GM19025 (cell line): ENCODE results near the gene MYCBPAP.
A peak's percentile ranks its signal among the peaks of the same experiment; 100 is the strongest.

Experiments
- ATAC-seq: cut with Tn5 transposase; IDR thresholded peaks from one replicate; pipeline ENCODE4 v1.9.1; 2021; ENCODE audit warnings: mild to moderate bottlenecking, low read depth, moderate library complexity; ENCODE audit not compliant: unreplicated experiment

The MYCBPAP gene

GRCh38 chr17:50549256-50549941 is 41.2 kb downstream of the MYCBPAP start:
- ATAC-seq = no peak

- ATAC-seq = no peak
Observed at GRCh38 chr17:50549969-50550368, 41.7 kb downstream of the MYCBPAP start.

- no peak for ATAC-seq
Observed at GRCh38 chr17:50550661-50551432, 42.6 kb downstream of the MYCBPAP start.

- no peak for ATAC-seq
Observed at GRCh38 chr17:50551433-50551815, 43.2 kb downstream of the MYCBPAP start.

DNA sequence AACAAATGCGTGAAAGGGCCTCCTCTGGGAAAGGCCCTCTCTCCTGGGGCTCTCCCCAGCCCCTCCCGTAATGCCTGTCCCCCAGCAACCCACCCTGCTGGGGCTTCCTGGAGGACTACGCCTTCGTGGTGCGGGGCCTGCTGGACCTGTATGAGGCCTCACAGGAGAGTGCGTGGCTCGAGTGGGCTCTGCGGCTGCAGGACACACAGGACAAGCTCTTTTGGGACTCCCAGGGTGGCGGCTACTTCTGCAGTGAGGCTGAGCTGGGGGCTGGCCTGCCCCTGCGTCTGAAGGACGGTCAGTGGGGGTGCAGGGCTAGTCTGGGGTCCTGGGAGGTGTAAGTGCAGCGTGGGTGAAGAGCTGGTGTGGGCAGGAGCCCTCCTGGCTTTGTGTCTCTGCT is 43.6 kb downstream of the MYCBPAP start:
- no peak for ATAC-seq

GRCh38 chr17:50554201-50554600 is 46.0 kb downstream of the MYCBPAP start:
- ATAC-seq = no peak

GRCh38 chr17:50556803-50557202 is 48.6 kb downstream of the MYCBPAP start:
- ATAC-seq = no peak

DNA sequence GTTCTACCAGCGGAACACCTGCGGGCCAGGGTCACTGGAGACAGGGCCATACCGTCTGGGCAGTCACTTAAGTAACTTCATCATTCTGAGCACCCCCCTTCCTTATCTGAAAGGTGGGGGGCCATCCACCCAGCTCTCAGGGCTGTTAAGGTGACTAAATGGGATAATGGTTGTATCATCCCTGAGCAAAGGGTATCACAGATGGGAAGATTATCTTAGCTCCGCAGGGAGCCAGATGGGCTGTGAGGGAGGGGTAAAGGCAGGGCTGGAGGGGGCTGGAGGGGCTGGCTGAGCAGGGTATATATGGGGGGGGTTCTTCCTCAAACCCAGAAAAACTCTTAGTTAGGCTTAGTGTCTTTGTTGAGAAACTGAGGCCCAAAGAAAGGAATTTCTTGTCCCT is 49.4 kb downstream of the MYCBPAP start:
- no peak for ATAC-seq

DNA sequence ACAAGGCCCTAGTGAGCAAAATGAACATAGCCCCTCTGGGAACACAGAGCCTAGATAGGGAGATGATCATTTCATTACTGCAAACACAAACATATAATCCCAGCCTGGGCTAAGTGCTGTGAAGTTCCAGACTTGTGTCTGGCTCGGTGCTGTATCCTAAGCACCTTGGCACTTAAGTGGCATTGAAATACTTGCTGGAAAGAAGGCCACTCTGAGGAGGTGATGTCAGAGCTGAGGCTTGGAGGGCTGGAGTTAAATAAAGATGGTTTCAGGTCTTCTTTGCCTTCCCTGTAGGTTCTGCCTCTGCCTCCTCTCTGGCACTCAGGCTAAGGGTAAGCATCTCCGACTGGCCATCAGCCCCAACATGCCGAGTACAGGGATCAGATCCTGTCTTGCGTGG is 49.9 kb downstream of the MYCBPAP start:
- ATAC-seq = no peak

DNA sequence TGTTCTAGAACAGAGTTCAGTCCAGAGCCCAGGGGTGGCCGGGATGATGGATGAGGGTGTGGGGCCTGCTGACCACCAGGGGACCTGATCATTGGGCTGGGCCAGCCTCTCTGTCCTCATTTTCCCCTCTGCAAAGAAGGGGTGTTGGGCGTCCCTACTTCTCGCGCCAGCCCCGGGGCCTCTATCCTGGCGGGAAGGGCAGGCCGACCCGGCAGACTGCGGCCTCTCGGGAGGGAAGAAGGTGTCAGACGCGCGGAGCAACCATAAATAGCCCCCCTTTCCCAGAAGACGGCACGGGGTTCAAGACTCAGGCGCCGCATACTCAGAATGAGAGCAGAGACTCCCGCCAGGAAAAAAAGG is 50.3 kb downstream of the MYCBPAP start:
- no peak for ATAC-seq

- no peak for ATAC-seq
Observed at GRCh38 chr17:50558941-50559614, 50.8 kb downstream of the MYCBPAP start.

DNA sequence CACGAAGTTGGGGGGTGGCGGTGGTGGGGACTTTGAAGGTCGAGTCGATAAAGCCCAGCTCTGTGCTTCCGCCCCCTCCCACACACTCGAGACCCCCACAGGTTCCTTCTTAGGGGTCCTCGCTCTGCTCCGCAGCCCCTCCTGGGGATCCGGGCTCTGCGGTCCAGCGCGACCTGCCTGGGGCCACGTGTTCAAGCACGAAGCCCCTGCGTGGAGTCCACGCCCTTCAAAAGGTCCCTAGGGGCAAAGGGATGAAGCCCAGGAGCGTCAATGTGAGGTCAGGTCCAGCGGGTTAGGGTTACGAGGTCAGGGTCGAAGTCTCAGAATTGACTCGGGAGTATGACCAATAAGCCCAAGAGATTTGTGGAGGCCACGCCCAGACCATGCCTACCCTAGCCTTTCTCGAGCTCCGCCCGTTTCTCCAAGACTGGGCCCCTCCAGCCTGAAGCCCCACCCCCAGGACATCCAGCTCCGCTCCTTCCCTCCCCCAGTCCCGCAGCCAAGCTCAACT is 51.5 kb downstream of the MYCBPAP start:
- no peak for ATAC-seq

GRCh38 chr17:50560185-50560824 is 52.1 kb downstream of the MYCBPAP start, which contains the start of gene CACNA1G:
CACNA1G (plus strand) TSS chr17:50560715; CDS start chr17:50561460, 745 bp downstream.
- peak; percentile 98 for ATAC-seq

GRCh38 chr17:50560931-50561745 is 52.9 kb downstream of the MYCBPAP start:
- no peak for ATAC-seq

GRCh38 chr17:50561746-50562141 is 53.5 kb downstream of the MYCBPAP start:
- no peak for ATAC-seq

DNA sequence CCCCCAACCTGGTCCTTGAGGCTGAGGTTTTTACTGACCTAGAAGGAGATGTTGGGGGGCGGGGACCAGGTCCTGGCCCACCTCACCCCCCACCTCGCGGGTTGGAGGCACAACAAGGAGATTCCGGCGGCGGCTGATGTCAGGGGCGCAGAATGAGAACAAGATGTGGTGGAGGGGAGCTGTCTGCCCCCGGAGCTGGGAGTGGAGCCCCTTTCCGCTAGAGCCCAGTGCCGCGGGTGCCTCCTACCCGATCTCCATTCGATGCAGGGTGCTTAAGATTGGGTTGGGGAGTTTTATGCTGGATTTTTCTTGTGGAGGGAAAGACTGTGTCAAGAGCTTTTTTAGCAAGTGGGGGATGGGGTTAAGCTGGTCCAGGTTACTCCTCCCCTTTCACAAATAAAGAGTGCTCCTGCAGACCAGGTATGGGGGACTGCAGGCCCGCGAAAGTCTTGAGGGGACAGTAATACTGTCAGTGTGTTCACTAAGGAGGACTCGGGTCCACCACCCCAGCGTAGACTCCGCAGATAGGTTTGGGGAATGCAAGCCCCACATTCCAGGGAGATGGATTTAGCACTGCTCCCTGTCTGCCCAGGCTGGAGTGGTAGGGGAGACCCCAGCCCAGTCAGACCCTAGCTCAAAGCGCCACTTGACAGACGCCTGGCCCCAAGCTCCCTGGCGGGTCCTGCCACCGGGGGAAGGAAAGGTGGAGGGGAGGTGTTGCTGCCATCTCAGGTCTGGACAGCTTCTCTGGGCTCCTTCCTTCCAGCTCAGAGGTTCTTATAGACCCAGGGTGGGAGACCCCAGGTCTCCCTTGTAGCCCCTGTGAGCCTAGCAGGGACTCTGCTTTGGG is 54.2 kb downstream of the MYCBPAP start:
- no peak for ATAC-seq

GRCh38 chr17:50563092-50563511 is 54.9 kb downstream of the MYCBPAP start:
- ATAC-seq = no peak

GRCh38 chr17:50564916-50565315 is 56.7 kb downstream of the MYCBPAP start:
- no peak for ATAC-seq
